ENCODE data around the gene RAD18.

- TF ChIP-seq EP300 (IDR thresholded peaks at IDR 0.05) (no peak), CTCF (IDR thresholded peaks at IDR 0.05) (no peak)
These were observed 89.5 kb downstream of the RAD18 start for GRCh38 chr3:8873740-8874139.
